Measurements from ENCODE around the gene LTBP3.

GRCh38 chr11:65491614-65492386, 66.4 kb downstream of the LTBP3 start:
- TF ChIP-seq CTCF (IDR thresholded peaks at IDR 0.05), result no peak
- peak; percentile 7; the same call in 1 of the 2 replicates for TF ChIP-seq NRF1 (IDR thresholded peaks at IDR 0.05; ENCODE audit: low read depth, low read length)
- TF ChIP-seq POLR2AphosphoS5 (IDR thresholded peaks at IDR 0.05; ENCODE audit: low read depth, low read length), result peak; percentile 63; the same call in 1 of the 2 replicates
